ENCODE data around the gene KCNJ16. TPM values are rescaled to one million over a fixed set of nuclear protein-coding genes. Genes with fewer than 3 reads are reported as not detected.

Gene KCNJ16
- total RNA-seq, 4 donors from 2014 or later, result 2.4 to 36.2 (median 22.4) TPM

DNA sequence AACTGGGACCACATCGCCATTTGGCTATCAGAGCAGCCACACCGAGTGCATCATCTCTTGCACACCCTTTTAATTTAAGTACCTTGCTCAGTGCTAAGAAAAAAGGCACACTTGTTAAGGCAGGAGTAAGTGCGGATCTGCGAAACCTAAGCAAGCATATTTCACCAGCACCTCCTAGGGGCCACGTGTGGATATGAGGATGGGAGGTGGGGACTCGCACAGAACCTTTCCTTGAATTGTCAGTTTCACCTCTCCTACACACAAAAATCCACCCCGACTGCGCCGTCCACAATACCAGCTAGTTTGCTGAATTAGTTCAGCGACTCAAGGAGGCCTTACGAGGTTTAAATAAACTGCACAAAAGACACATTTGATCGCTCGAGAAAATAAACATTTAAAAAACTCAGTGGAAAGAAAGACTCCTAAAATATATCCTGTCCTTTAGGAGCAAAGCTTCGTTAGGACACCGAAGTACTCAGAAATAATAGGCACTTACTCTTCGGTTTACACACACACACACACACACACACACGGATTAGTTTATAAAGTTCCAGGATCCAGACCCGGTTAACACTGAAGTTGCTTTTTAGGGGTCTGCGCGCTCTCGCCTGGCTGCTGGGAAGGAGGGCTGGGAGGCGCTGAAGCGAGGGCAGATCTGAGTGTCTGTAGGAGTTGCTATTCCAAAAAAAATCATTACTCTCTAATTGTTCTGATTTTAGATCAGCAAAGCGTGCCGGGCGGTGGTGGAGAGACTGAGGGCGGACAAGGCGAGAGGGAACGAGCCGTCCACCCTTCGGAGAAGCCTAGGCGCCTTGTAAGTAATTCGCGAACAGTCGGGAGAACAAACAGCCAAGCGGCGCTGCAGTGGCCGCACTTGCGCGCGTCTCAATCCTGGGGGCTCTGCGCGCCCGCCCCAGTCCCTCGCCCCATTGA lies 93.3 kb downstream of the KCNJ16 start:
- 2% methylated on average over 37 to 45 of the region's 45 CpGs for WGBS, 2 donors

DNA sequence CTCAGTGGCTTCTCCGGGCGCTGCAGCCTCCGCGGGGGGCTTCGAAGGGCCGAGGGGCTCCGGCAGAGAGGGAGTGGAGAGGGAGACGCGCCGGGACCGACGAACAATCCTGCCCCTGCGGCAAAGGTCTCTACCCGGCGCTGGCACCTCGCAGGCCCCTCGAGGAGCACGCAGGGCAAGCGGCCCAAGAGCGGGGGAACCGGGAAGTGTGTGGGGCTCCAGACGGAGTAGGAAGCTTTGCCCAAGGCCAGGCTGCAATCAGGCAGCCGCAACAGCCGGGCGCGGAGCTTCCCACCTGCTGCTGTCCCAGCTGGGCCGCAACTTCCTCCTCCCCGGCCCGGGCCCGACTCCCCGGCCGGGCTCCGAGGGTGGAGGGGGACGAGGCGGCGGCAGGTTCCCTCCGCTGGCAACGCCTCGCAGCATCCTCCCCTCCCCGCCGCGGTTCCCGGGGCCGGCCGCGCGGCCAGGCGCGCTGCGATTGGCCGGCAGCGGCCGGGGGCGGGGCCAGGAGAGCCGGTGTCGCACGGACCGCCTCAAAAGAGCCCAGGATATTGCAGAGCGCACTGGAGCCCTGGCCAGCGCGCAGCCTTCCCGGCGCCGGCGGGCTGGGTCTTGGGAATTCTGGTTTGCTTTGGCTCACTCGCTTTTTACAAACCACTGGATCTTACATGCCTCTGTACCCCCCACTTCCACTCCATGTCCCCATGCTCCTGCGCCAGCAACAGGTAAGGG lies 94.1 kb downstream of the KCNJ16 start, which contains the start of gene KCNJ2:
Gene KCNJ2 (plus strand): TSS at position 556 of the 732 bp plus-strand sequence. CDS start 5,508 bp downstream, outside the sequence.
- H3K27ac ChIP-seq, result peak within 1 kb of the TSS; percentile 45 to 84 (median 72)
- H3K9me3 ChIP-seq, result no peaks in the 10 kb centered on the region
- H3K27me3 ChIP-seq, result peaks cover 0 to 11% of the 10 kb centered on the region in 2 donors
- H3K36me3 ChIP-seq, result no peaks in the 10 kb centered on the region
- TF ChIP-seq, protein P1, sequence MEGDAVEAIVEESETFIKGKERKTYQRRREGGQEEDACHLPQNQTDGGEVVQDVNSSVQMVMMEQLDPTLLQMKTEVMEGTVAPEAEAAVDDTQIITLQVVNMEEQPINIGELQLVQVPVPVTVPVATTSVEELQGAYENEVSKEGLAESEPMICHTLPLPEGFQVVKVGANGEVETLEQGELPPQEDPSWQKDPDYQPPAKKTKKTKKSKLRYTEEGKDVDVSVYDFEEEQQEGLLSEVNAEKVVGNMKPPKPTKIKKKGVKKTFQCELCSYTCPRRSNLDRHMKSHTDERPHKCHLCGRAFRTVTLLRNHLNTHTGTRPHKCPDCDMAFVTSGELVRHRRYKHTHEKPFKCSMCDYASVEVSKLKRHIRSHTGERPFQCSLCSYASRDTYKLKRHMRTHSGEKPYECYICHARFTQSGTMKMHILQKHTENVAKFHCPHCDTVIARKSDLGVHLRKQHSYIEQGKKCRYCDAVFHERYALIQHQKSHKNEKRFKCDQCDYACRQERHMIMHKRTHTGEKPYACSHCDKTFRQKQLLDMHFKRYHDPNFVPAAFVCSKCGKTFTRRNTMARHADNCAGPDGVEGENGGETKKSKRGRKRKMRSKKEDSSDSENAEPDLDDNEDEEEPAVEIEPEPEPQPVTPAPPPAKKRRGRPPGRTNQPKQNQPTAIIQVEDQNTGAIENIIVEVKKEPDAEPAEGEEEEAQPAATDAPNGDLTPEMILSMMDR (IDR thresholded peaks at IDR 0.05), result peak in 2 of 5 experiments; percentile 12 to 25
- peak in 1 of 2 donors; percentile 77 for TF ChIP-seq EP300 (IDR thresholded peaks at IDR 0.05)
- TF ChIP-seq POLR2A (IDR thresholded peaks at IDR 0.05), result peak; percentile 40 to 77
- 1% methylated on average over 41 to 65 of the region's 67 CpGs for WGBS, 2 donors
- peaks cover 0 to 31% (median 3%) of the 10 kb centered on the region in 4 donors for H3K4me1 ChIP-seq
- DNase-seq (ENCODE audit: low spot score in 2 of 2), result peak; percentile 63 to 64
- H3K4me3 ChIP-seq, result peak within 1 kb of the TSS; percentile 48 to 63 (median 52)

More for the DNA sequence above, 93.3 kb downstream of the KCNJ16 start:
- DNase-seq (ENCODE audit: low spot score in 2 of 2), result peak; percentile 27 to 69
- H3K27me3 ChIP-seq, result peaks cover 0 to 11% of the 10 kb centered on the region in 2 donors
- H3K4me1 ChIP-seq, result peaks cover 0 to 31% (median 3%) of the 10 kb centered on the region in 4 donors
- H3K4me3 ChIP-seq, result peak overlapping the region; percentile 48 to 63 (median 52)
- H3K9me3 ChIP-seq, result no peaks in the 10 kb centered on the region
- H3K27ac ChIP-seq, result peak overlapping the region; percentile 45 to 84 (median 72)
- TF ChIP-seq POLR2A (IDR thresholded peaks at IDR 0.05) (no peak), EP300 (IDR thresholded peaks at IDR 0.05) (no peak)
- TF ChIP-seq, protein P1 (IDR thresholded peaks at IDR 0.05), result peak; percentile 29 to 57 (median 46)
- H3K36me3 ChIP-seq, result no peaks in the 10 kb centered on the region

- peaks cover 0 to 3% (median 0%) of the 10 kb centered on the region in 3 donors for H3K36me3 ChIP-seq
- peak in 1 of 2 donors; percentile 22 for DNase-seq (ENCODE audit: low spot score in 2 of 2)
- H3K27me3 ChIP-seq, result peaks cover 0 to 11% of the 10 kb centered on the region in 2 donors
- 9 to 10% methylated on average over 24 of the region's 24 CpGs for WGBS, 2 donors
- peak overlapping the region; percentile 48 to 63 (median 51) for H3K4me3 ChIP-seq
- H3K9me3 ChIP-seq, result no peaks in the 10 kb centered on the region
- TF ChIP-seq EP300 (IDR thresholded peaks at IDR 0.05) (no peak), POLR2A (IDR thresholded peaks at IDR 0.05) (no peak)
- TF ChIP-seq, protein P1 (IDR thresholded peaks at IDR 0.05), result no peak
- peak overlapping the region in 3 of 4 donors; percentile 46 to 84 (median 54) for H3K27ac ChIP-seq
- peaks cover 0 to 31% (median 3%) of the 10 kb centered on the region in 4 donors for H3K4me1 ChIP-seq
Observed at GRCh38 chr17:70169709-70170597, 94.9 kb downstream of the KCNJ16 start.

GRCh38 chr17:70171159-70171558 lies 96.1 kb downstream of the KCNJ16 start:
- Histone ChIP-seq H3K4me3 (peak overlapping the region in 1 of 4 donors; percentile 63), H3K4me1 (peaks cover 0 to 31% (median 3%) of the 10 kb centered on the region in 4 donors), H3K27ac (no peak overlapping the region), H3K36me3 (peaks cover 0 to 14% (median 0%) of the 10 kb centered on the region in 3 donors), H3K27me3 (peaks cover 0 to 11% of the 10 kb centered on the region in 2 donors), H3K9me3 (no peaks in the 10 kb centered on the region)
- DNase-seq (ENCODE audit: low spot score in 2 of 2), result no peak
- WGBS, 2 donors, result 42 to 48% methylated on average over 5 of the region's 5 CpGs
- no peak for TF ChIP-seq EP300 (IDR thresholded peaks at IDR 0.05)
- TF ChIP-seq POLR2A (IDR thresholded peaks at IDR 0.05), result no peak
- TF ChIP-seq, protein P1 (IDR thresholded peaks at IDR 0.05), result no peak
